Activated CD4-positive, alpha-beta T cell treated with anti-CD3 and anti-CD28 coated beads for 24 hours (primary cell): Measurements from ENCODE around the gene KRT78.
A peak's percentile ranks its signal among the peaks of the same experiment; 100 is the strongest.
"Not testable (repeated sequence)": the region's sequence is repeated elsewhere in the genome, so short reads cannot be mapped to it uniquely, and the experiment has no call there.

ENCODE experiments used
- DNase-seq, 2 donors: peaks; one replicate each; pipeline ENCODE4 v3.0.0-alpha.2; 2020; ENCODE audit warnings: low read depth in 2 of 2

The KRT78 gene

DNA sequence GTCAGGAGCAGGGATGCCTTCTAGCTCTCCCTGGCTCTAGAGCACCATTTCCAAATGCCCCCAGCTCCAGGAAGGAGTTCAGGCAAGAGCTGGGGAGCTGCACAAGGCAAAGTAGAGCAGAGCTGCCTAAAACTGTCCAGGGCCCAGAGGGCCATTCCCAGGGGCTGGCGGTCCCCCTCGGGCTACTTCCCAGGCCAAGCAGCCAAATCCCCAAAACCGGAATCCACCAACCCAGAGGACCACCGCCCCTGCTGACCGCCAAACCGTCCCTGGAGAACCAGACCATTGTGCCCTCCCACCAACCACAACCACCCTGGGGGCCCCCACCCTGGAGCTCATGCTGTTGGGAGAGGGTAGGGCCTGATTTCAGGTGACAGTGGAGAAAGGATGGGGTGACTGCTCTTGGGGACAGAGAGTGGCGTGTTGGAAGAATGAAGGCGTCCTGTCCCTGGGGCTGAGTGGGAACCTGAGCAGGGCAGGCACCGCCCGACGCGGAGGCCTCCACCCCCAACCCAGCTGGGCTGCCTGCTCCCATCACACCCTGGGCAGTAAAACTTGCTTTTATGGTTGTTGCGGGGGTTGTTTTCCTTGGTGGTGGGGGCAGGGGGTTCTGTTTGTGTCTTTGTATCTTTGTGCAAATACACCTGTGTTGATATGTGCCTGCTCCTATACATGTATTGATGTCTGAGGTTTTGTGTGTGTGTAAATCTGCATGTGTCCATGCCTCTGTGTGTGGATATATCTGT, 24.0 kb upstream of the KRT78 start:
- DNase-seq: no peak

DNA sequence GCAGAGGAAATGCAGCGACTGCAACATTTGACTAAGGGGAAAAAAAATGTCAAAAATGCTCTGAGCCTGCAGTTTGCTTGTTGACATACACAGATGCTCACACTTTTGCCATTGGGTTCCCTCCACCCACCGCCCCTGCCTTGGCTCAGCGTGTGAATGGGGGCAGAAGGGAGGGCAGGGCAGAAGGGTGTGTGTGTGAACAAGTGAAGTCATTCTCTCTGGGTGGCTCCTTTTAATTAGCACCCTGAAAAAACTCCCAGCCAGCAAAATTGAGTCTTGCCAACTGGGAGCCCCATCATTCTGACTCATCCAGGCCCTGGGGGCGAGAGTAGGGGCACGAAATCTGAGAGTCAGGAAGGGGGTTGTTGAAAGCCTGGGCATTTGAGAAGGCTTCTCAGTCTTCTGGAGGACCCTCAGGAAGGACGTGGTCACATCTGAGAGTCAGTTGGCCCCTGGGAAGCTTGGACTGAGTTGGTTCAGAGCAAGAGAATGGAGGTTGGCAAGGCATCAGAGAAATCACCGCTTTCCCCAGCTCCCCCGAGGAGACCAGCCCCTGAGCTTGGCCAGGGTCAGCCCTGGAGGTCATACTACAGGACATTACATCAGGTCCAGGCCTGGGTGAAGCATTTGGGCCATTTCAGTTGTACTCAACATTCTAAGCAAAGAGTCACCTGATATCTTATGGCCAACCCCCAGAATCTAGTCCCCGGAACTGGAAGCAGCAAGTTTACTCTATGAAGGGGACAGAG, 22.7 kb upstream of the KRT78 start:
- DNase-seq: no peak

DNA sequence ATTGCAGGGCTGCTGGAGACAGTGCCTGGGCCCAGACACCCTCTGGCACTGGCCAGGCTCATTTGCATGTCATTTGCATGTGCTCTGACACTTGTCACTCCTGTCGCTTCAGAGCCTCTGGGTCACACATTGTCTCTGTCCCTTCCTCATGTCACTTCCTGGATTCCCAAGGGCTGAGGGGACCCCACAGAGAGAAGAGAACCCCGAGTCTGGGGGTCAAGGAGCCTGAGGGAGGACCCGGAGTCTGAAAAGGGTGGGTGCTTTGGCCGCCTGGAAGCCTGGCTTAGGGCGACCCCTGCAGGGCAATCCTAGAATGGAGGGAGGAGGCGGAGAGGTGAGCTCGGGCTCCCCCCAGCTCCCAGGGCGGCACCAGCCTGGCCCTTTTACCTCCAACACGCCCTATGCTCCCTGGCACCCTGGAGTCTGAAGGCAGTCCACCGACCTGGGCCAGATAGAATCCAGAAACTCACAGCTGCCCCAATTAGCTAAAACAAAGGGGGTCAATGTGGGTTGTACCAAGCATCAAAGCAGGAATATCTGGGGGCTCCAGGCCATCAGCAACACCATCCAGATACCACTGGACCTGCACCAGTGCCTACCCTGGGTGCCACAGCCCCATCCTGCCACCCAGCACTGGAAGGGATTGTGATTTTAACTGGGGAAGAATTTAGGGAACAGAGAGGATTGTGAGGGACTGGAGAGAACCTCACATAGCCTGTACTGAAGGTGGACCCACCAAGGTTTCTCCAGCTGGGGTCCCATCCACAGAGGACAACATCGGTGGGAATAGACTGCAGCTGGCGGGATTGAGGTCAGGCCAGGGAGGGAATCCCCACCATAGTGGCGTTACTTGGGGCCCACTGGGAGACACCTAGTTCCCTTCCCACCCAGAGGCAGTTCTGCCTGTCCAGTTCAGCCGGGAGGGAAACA, 21.8 kb upstream of the KRT78 start:
- peak; percentile 68 to 71 for DNase-seq

DNA sequence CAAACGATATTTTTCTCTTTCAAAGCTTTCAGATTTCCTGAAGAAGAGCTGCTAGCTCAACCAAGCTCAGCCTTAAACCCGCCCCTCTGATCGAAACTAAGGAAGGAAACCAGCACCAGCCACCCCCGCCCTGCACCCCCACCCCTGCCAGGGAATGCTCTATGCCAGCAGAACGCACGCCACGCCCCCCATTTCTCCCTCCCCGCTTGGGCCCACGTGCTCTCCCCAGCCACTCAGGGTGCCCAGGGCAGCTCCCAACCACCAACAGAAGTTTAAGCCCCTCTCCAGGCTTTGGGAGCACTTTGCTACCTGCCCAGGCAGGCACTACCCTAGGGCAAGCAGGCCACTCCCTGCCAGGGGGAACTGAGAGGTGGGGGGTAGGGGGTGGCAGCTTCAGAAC, 18.8 kb upstream of the KRT78 start:
- DNase-seq: peak in 1 of 2 donors; percentile 14

DNA sequence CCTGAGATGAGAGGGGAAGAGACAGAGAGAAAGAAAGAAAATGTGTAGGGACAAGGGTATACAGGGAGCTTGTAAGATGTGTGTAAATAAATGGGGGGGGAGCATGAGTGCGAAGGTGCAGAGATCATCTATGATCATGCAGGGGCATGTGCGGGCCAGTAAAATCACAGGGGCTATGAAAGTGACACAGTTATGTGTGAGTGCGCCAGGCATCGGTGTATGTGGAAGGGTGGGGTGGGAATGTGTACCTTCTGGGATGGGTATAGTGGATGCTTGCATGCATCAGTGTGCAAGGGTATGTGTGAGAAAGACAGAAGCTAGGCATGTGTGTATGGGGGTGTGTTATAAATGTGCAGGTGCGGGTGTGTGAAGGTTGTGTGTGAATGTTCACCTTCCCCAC, 18.4 kb upstream of the KRT78 start:
- DNase-seq: no peak

DNA sequence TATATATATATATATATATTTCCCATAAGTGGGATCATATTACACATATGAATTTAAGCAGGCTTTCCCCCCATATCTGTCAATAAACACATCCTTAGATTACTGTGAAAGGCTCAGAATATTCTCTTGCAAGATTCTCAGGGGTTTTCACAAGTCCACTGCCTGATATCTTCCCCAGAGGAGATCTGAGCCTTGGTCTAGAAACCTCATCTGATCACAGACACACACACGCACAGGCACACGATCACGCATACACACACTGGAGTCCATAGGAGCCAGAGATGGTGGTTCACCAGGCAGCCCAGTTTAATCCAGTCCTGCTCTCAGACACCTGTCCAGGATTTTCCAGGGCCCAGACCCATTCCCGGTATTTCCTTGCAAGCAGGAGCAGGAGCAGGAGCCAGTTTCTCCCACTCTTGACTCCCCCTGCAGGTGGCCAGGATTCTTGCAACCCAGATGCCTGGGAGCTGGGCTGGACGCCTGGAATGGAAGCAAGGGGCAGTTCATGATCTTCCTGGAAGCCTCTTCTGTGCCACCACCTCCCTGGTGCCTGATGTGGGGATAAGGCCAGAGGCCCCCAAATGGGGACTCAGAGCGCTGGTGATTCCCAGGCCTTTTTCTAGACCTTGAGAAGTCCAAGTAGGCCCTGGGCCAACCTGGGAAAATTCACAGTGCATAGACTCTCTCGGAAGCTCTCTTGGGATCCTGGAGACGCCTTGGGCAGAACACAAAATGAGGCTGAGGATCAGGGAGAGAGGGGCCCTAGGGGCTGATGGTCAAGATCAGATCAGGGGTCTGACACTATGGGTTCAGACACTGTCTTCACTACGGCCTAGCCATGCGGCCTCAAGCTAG, 16.5 kb upstream of the KRT78 start:
- no peak for DNase-seq

DNA sequence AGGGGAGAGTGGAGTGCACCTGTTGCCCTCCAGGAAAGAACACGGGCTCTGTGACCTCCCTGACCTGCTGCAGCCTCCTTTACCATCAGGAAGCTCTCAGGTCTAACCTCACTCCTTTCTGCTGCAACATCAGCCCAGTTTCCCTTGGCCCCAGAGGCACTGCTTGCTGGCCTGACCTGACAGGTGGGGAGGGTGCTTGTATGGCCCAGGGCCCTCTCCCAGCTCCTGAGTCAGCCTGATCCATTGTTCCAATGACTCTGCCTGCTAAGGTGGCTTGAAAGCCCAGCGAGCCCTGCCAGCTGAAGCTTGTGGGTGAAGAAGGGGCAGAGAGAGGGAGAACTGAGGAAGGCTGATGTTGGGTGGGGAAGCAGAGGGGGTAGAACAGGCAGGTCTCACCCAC, 13.2 kb upstream of the KRT78 start:
- no peak for DNase-seq

DNA sequence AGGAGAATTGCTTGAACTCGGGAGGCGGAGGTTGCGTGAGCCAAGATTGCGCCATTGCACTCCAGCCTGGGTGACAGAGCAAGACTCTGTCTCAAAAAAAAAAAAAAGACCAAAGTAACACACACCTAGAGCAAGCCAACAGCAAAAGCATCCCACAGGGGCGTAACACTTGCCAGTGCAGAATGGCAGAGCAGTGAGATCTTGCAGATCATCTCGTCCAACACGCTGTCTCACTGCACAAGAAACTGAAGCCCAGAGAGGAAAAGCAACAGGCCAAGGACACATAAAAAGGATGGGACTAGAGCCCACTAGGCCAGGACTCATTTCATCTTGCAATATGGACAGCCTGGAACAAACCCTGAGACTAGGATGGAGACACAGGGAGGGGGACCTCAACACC, 12.7 kb upstream of the KRT78 start:
- no peak for DNase-seq

DNA sequence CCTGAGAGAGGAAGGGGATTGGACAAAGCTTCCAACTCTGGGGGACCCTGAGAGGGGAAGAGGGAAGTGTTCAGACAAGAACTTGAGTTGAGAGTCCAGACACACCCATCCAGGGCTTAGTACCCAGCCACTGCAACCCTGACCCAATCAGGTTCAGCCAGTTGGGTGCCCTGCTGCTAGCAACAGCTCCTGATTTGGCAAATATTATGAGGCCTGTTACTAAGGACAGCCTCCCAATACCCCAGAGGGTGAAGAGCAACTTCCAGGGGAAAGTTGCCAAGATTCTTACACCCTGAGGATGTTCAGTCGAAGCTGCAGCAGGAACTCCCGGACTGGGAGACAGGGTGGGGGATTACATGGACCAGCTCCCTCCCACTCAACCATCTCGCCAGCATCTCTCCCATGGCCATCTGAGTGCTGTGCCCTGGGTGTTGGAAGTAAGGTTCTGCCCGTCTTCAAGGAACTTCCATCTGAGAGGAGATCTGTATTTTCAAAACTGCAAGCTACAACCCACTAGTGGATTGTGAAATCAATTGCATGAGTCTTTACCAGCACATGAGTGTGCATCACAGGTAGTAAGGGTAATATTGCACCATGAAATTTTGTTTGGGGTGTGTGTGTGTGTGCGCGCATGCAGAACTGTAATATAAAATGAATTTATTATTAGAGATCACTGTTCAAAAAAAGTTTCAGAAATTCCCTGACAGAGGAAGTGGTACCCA, 11.5 kb upstream of the KRT78 start:
- no peak for DNase-seq

DNA sequence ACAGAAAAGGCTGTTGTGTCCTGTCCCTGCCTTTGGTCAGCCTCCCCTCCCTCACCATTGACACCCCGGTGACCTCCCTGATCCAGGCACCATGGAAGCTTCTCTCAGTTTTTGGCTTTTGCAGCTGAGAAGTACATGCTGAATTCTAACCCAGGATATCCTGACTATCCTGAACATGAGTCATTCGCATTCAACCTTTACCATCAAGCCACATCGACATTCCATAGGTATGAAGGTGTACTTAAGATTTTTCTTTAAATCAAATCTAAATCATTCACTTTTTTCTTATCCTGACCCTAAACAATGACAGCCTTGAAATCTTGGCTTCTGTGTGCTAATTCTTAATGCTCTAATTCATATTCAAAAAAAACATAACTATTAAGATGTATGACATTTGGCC, 8.7 kb upstream of the KRT78 start:
- no peak for DNase-seq

DNA sequence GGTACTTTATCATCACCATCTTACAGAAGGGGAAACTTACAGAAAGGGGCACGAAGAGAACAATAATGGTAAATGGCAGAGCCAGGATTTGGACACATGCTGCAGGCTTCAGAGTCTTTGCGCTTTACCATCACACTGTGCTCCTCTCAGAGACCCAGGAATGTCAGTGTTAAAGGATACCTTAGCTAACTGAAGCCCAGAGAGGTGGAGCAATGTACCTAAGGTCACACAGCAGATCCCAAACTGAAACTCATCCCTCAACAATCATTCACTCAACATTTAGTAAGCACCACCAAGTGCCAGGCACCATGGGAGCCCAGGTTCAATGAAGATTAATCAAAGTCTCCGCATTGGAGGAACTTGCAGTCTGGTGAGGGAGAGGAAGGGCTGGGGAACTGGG, 8.0 kb upstream of the KRT78 start:
- no peak for DNase-seq

DNA sequence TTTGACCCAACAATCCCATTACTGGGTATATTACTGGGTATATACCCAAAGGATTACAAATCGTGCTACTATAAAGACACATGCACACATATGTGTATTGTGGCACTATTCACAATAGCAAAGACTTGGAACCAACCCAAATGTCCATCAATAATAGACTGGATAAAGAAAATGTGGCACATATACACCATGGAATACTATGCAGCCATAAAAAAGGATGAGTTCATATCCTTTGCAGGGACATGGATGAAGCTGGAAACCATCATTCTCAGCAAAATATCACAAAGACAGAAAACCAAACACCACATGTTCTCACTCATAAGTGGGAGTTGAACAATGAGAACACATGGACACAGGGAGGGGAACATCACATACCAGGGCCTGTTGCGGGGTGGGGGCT, 7.3 kb upstream of the KRT78 start:
- DNase-seq: not testable (repeated sequence)

DNA sequence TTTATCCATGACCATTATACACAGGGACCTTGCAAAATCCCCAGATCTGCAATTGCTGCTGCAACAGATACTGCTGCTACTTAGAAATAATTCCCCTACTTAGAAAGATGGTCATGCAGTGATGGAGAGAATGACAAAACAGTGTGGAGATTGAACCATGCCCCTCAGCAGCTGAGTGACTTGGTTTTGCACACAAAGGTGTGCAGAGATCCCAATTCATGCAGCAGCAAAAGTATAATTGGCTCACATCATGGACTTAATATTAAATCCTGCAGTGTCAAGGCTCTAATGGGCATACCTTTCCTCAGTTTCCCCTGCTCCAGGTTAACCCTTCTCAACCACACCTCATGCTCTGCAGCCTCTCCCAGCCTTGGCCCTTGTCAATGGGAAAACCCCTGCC, 3.0 kb upstream of the KRT78 start:
- DNase-seq: no peak

DNA sequence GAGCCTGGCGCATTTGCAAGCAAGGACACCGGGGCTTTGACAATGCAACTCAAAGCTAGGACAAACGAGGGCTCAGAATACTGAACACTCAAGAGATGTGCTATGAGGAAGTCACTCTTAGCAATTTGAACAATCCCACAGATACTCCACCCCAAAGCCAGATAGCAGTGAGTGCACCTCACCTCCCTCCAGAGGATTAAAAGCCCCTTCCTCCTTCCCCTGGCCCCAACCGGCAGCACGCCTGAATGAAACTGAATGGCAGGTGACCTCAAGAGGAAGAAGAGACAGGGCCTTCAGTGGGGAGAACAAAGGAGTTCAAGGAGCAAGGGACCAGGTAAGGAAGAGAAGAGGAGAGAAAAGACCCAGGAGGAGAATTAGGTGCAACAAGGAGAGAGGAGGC, 1.9 kb upstream of the KRT78 start:
- DNase-seq: no peak

DNA sequence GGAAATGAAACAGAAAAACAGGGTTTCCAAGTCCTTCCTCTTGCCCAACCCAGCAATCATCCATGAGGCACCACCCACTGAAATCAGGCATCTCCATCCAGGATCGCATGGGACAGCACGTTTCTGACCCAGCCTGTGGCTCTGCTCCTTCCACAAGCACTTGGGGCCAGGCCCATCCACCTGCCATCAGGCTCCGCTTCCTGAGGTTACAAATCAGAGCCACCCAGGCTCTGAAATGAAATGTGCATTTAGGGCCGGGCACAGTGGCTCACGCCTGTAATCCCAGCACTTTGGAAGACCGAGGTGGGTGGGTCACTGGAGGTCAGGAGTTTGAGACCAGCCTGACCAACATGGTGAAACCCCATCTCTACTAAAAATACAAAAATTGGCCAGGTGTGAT, 717 bp upstream of the KRT78 start:
- DNase-seq: no peak

DNA sequence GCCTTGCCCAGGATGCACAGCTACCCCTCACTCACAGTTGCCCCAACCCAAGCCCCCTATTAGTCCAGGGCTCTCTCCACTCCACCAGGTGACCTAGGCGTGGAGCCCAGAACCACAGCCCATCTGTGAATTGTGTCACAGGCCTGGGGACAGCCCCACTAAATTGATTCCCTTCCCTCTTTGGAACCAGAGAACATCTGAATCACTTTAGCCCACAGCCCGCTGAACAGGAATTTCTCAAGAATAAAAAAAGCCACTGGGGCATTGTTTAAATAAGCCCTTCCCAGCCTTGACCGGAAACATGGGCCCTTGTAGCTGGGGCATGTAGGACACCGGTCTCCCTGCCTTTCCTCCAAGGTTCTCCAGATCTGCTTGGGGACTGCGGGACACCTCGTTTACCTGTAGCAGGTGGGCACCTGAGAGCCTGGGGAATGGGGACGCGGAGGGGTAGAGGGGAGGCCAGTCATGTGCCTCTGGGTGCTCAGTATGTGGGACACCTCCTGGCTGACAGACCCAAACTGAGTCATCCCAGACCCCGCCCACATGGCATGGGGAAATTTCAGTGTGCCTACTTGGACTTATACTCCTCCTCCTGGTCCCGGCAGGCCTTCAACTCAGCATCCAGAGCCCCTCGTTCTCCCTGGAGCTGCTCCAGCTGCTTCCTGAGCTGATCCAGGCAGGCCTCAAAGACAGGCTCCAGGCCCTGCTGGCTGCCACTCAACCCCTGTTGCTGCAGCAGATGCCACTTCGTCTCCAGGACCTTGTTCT, 1.3 kb downstream of the KRT78 start:
- no peak for DNase-seq

DNA sequence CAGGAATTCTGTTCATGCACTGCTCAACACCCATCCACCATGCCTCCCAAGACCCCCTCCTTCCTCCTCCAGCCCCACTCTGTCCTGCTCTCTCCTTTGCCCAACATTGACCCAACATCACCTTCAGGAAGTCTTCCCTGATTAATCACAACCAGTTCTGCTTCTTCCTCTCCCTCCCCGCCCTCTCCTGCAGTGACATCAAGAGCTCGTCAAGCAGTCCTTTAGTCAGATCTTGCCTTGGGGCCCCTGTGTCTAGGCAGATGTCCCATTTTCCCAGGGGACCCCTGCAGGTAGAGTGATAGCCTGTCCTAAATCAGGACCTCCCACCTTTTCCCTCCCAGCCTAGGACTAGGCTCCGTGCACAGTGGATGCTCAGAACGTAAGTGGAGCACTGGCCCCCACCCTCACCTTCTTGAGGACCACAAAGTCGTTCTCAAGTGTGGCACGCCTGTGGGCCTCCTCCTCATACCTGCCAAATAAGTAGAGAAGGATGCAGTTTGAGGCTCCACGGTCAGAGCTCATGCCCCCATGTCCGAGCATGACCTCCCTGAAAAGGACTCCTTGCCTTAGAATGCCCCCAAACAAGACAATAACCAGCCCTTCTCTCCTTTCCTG, 2.3 kb downstream of the KRT78 start:
- DNase-seq: no peak

DNA sequence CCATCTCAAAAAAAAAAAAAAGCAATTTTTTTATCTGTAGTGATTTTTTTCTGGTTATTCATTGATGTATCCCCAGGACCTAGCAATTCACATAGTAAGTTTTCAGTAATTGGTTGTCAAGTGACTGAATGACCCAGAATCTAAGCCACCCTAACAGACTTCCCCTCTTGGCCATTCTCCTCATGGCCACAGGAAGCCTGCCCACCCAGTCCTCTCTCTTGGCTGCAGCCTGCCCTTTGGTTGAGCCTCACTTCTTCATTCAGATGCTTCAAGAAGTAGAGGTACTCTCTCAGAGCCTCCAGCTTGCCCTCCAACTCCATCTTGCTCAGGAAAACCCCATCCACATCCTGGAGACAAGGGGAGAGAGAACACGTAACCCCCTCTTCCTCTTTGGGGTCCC, 2.8 kb downstream of the KRT78 start:
- DNase-seq: no peak

DNA sequence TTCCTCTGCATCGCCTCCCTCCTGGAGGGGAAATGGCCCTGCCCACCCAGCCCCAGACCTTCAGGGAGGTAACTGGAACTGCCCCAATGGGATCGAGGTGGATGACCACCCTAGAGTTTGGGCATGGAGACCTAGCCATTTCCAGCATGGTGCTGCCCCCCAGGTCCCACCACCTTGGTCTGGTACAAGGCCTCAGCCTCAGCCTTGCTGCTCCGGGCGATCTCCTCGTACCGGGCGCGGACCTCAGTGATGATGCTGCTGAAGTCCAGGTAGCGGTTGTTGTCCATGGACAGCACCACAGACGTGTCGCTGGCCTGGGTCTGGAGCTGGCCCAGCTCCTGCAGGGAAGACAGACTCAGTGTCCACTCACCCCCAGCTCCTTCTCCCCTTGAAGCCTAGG, 4.4 kb downstream of the KRT78 start:
- DNase-seq: no peak
